Natural killer cell (primary cell): Measurements from ENCODE around the gene PDLIM4. TPM values are rescaled to one million over a fixed set of nuclear protein-coding genes. Genes with fewer than 3 reads are reported as not detected.

Source experiments
- ATAC-seq, 3 donors: fragments of 150-1000 bp in 2 of 3; fragments of 200-7000 bp in 1 of 3; cut with Tn5 transposase; 1 replicate in 1 of 3; 2 replicates in 2 of 3; pipeline ENCODE4 v1.10.0; 2021; ENCODE audit warnings: mild to moderate bottlenecking in 2 of 3, moderate library complexity in 2 of 3
- DNase-seq, 2 donors: peaks; one replicate each; pipeline versions ENCODE4 v3.0.0 to v3.0.0-alpha.2; 2013 to 2021; ENCODE audit warnings: mixed read lengths in 1 of 2
- H3K27ac ChIP-seq: one replicate; pipeline ENCODE4 v1.5.1; 2013; ENCODE audit warnings: mild to moderate bottlenecking, low read length
- H3K27me3 ChIP-seq: one replicate; pipeline ENCODE4 v1.6.1; 2013; ENCODE audit warnings: low read length; ENCODE audit not compliant: control insufficient read depth, insufficient read depth
- H3K36me3 ChIP-seq: one replicate; pipeline ENCODE4 v1.6.1; 2013; ENCODE audit warnings: low read length; ENCODE audit not compliant: control insufficient read depth, insufficient read depth
- H3K4me1 ChIP-seq: one replicate; pipeline ENCODE4 v1.6.1; 2013; ENCODE audit warnings: low read length; ENCODE audit not compliant: control insufficient read depth, insufficient read depth
- H3K4me3 ChIP-seq: one replicate; pipeline ENCODE4 v1.5.1; 2013; ENCODE audit warnings: low read length
- H3K9me3 ChIP-seq: one replicate; pipeline ENCODE4 v1.6.1; 2013; ENCODE audit warnings: low read length; ENCODE audit not compliant: control insufficient read depth, insufficient read depth
- H3K27ac Mint-ChIP-seq, 2 donors: one replicate each; pipeline ENCODE4 v1.8.0; 2022; ENCODE audit warnings: mild to moderate bottlenecking in 2 of 2, mixed read lengths in 2 of 2, moderate library complexity in 1 of 2
- H3K27me3 Mint-ChIP-seq, 2 donors: one replicate each; pipeline ENCODE4 v1.8.0; 2022; ENCODE audit warnings: low read depth in 2 of 2, mixed read lengths in 2 of 2
- H3K36me3 Mint-ChIP-seq: one replicate; pipeline ENCODE4 v1.8.0; 2022; ENCODE audit warnings: mixed read lengths
- H3K4me1 Mint-ChIP-seq, 2 donors: one replicate each; pipeline ENCODE4 v1.8.0; 2022; ENCODE audit warnings: mixed read lengths in 2 of 2
- H3K4me3 Mint-ChIP-seq: one replicate; pipeline ENCODE4 v1.8.0; 2022; ENCODE audit warnings: mild to moderate bottlenecking, moderate library complexity, mixed read lengths
- H3K9me3 Mint-ChIP-seq, 2 donors: one replicate each; pipeline ENCODE4 v1.8.0; 2022; ENCODE audit warnings: mixed read lengths in 2 of 2
- CTCF ChIP-seq: fragments of 200-600 bp; IDR thresholded peaks from one replicate; pipeline ENCODE4 v1.8.0; 2022; ENCODE audit warnings: antibody characterized with exemption
- WGBS: methylation state at CpG from one replicate; pipeline ENCODE4 v1.1.7; 2013; ENCODE audit warnings: missing lambda C conversion rate; ENCODE audit not compliant: insufficient coverage; 5-methylcytosine and 5-hydroxymethylcytosine counted together
- intact Hi-C: fragments of 100-400 bp; cut with micrococcal nuclease; formaldehyde crosslinking; loops from one replicate; pipeline ENCODE4 v1.14.2; 2022
- total RNA-seq, 4 donors: library from RNA; stranded (reverse); fragments of 120-200 nt in 1 of 4; gene quantifications; one replicate each; pipeline versions ENCODE4 v1.2.3 to v1.2.4, GENCODE V29; 2013 to 2022

Gene PDLIM4
- total RNA-seq, 3 donors from 2014 or later (not counting 1 experiment from before 2014, with no cell fraction given): not detected

GRCh38 chr5:132253452-132254320, 3.8 kb upstream of the PDLIM4 start:
- Mint-ChIP-seq H3K4me1 (peaks cover 0 to 4% of the 10 kb centered on the region in 2 donors), H3K27me3 (peaks cover 13% of the 10 kb centered on the region in 2 donors), H3K4me3 (no peak overlapping the region), H3K36me3 (no peaks in the 10 kb centered on the region), H3K9me3 (no peaks in the 10 kb centered on the region), H3K27ac (no peak overlapping the region)
- intact Hi-C loops: no loop called here
- WGBS: 80% methylated on average over 8 of the region's 8 CpGs
- peaks cover 17% of the 10 kb centered on the region for H3K27me3 ChIP-seq
- DNase-seq (no peak), ATAC-seq (no peak)
- peaks cover 10% of the 10 kb centered on the region for H3K4me1 ChIP-seq
- H3K27ac ChIP-seq: no peak overlapping the region
- no peaks in the 10 kb centered on the region for H3K9me3 ChIP-seq
- H3K4me3 ChIP-seq: no peak overlapping the region
- no peak for TF ChIP-seq CTCF
- H3K36me3 ChIP-seq: no peaks in the 10 kb centered on the region

- peaks cover 17% of the 10 kb centered on the region for H3K27me3 ChIP-seq
- ATAC-seq: no peak
- no peaks in the 10 kb centered on the region for H3K9me3 Mint-ChIP-seq
- no peak overlapping the region for H3K27ac Mint-ChIP-seq
- H3K4me1 Mint-ChIP-seq: peaks cover 0 to 4% of the 10 kb centered on the region in 2 donors
- H3K9me3 ChIP-seq: no peaks in the 10 kb centered on the region
- H3K4me1 ChIP-seq: peaks cover 10% of the 10 kb centered on the region
- H3K4me3 ChIP-seq: no peak overlapping the region
- DNase-seq: no peak
- no peak overlapping the region for H3K27ac ChIP-seq
- H3K4me3 Mint-ChIP-seq: no peak overlapping the region
- WGBS: 68% methylated on average over 5 of the region's 7 CpGs
- intact Hi-C loops: no loop called here
- H3K36me3 ChIP-seq: no peaks in the 10 kb centered on the region
- H3K27me3 Mint-ChIP-seq: peaks cover 13% of the 10 kb centered on the region in 2 donors
- TF ChIP-seq CTCF: no peak
- no peaks in the 10 kb centered on the region for H3K36me3 Mint-ChIP-seq
These were observed 3.0 kb upstream of the PDLIM4 start for GRCh38 chr5:132254321-132254977.

GRCh38 chr5:132256086-132256782, 1.3 kb upstream of the PDLIM4 start:
- peaks cover 0 to 9% of the 10 kb centered on the region in 2 donors for H3K4me1 Mint-ChIP-seq
- H3K27me3 ChIP-seq: peaks cover 17% of the 10 kb centered on the region
- intact Hi-C loops: no loop called here
- no peak overlapping the region for H3K4me3 Mint-ChIP-seq
- no peak overlapping the region for H3K27ac ChIP-seq
- peaks cover 13 to 18% of the 10 kb centered on the region in 2 donors for H3K27me3 Mint-ChIP-seq
- H3K36me3 ChIP-seq: no peaks in the 10 kb centered on the region
- H3K9me3 Mint-ChIP-seq: no peaks in the 10 kb centered on the region
- no peaks in the 10 kb centered on the region for H3K36me3 Mint-ChIP-seq
- H3K4me1 ChIP-seq: peaks cover 10% of the 10 kb centered on the region
- DNase-seq (peak in 1 of 2 donors; percentile 12), ATAC-seq (no peak)
- 95% methylated on average over 4 of the region's 4 CpGs for WGBS
- no peaks in the 10 kb centered on the region for H3K9me3 ChIP-seq
- H3K27ac Mint-ChIP-seq: no peak overlapping the region
- no peak for TF ChIP-seq CTCF
- no peak overlapping the region for H3K4me3 ChIP-seq
